Endothelial cell of umbilical vein (primary cell): ENCODE measurements around the gene FBXO8. TPM values are rescaled to one million over a fixed set of nuclear protein-coding genes. Genes with fewer than 3 reads are reported as not detected.

Experiments
- BruUV-seq: library from RNA; stranded (reverse); fragments of 400-500 nt; replicated peaks from 2 replicates; lab custom pipeline; 2021; lab: Mats Ljungman, UMichigan
- CTCF ChIA-PET: fragments of 300-600, 350-600 bp; sonication (Branson Sonifier 250); formaldehyde crosslinking; loops from one replicate; lab custom pipeline; 2021; ENCODE audit warnings: antibody characterized with exemption, inconsistent platforms; lab: Charles Lee
- POLR2A ChIA-PET: fragments of 300-600, 350-600 bp; sonication (Branson Sonifier 250); formaldehyde crosslinking; loops from one replicate; lab custom pipeline; 2021; ENCODE audit warnings: antibody characterized with exemption, inconsistent platforms; lab: Charles Lee
- DNase-seq: peaks from one replicate; pipeline ENCODE4 v3.0.0-alpha.2; 2011; ENCODE audit warnings: low read depth, low spot score
- FAIRE-seq: peaks from 2 replicates; lab custom pipeline; 2011; peaks lifted over from hg19 to GRCh38; lab: Jason Lieb, UNC
- H2AFZ ChIP-seq: 2 replicates; pipeline ENCODE4 v1.6.0; 2012; ENCODE audit warnings: low read depth, low read length, control low read depth, inconsistent platforms
- H3K27ac ChIP-seq: 2 replicates; pipeline ENCODE4 v1.5.1; 2011; ENCODE audit warnings: low read depth, mild to moderate bottlenecking, control low read depth, low read length, moderate library complexity; ENCODE audit not compliant: insufficient read depth
- H3K27me3 ChIP-seq, 2 experiments: 2 replicates each; pipeline versions ENCODE4 v1.6.0 to v1.6.1; 2011; ENCODE audit warnings: low read length in 2 of 2, mixed read lengths in 1 of 2; ENCODE audit not compliant: control insufficient read depth in 2 of 2, insufficient read depth in 2 of 2
- H3K36me3 ChIP-seq, 2 experiments: 2 replicates in 1 of 2; 3 replicates in 1 of 2; pipeline ENCODE4 v1.5.1; 2011; ENCODE audit warnings: low read length in 2 of 2, mild to moderate bottlenecking in 1 of 2, moderate library complexity in 1 of 2; ENCODE audit not compliant: control insufficient read depth in 2 of 2, insufficient read depth in 2 of 2; ENCODE audit errors: extremely low read depth in 1 of 2
- H3K4me1 ChIP-seq: 3 replicates; pipeline ENCODE4 v1.5.1; 2011; ENCODE audit warnings: mild to moderate bottlenecking, low read length; ENCODE audit not compliant: control insufficient read depth, insufficient read depth; ENCODE audit errors: extremely low read depth
- H3K4me2 ChIP-seq: 2 replicates; pipeline ENCODE4 v1.6.1; 2011; ENCODE audit warnings: low read length, control low read depth, mixed read lengths; ENCODE audit not compliant: insufficient read depth
- H3K4me3 ChIP-seq, 3 experiments: fragments of 200-600 bp in 1 of 3; sonication (generic), shearing (Covaris generic) in 1 of 3; replicated peaks in 1 of 3; 2 replicates each; pipeline ENCODE4 v1.5.1; 2011 to 2016; ENCODE audit warnings: control low read depth in 3 of 3, low read length in 3 of 3, mild to moderate bottlenecking in 2 of 3, inconsistent platforms in 1 of 3, low read depth in 1 of 3, moderate library complexity in 1 of 3; ENCODE audit not compliant: insufficient read depth in 1 of 3
- H3K79me2 ChIP-seq: 2 replicates; pipeline ENCODE4 v1.6.0; 2012; ENCODE audit warnings: low read length, inconsistent platforms; ENCODE audit not compliant: control insufficient read depth, insufficient read depth
- H3K9ac ChIP-seq: replicated peaks from 2 replicates; pipeline ENCODE3; 2011; ENCODE audit warnings: low read length, control low read depth; ENCODE audit not compliant: insufficient read depth; ENCODE audit errors: extremely low read depth
- H3K9me1 ChIP-seq: replicated peaks from 3 replicates; pipeline ENCODE4 v1.6.0; 2011; ENCODE audit warnings: mild to moderate bottlenecking, low read length; ENCODE audit not compliant: control insufficient read depth, insufficient read depth; ENCODE audit errors: extremely low read depth
- H3K9me3 ChIP-seq: replicated peaks from 2 replicates; pipeline ENCODE4 v1.5.1; 2012; ENCODE audit warnings: low read length, inconsistent platforms; ENCODE audit not compliant: control insufficient read depth, insufficient read depth
- H4K20me1 ChIP-seq: replicated peaks from 2 replicates; pipeline ENCODE3; 2011; ENCODE audit warnings: mild to moderate bottlenecking, low read length; ENCODE audit not compliant: control insufficient read depth, insufficient read depth; ENCODE audit errors: extremely low read depth
- EZH2 ChIP-seq: IDR thresholded peaks from 2 replicates; pipeline ENCODE4 v1.6.1; 2012; ENCODE audit warnings: borderline replicate concordance, low read depth, mild to moderate bottlenecking, moderate library complexity, low read length, inconsistent platforms; ENCODE audit not compliant: severe bottlenecking
- GATA2 ChIP-seq: IDR thresholded peaks from 2 replicates; pipeline ENCODE4 v1.7.0; 2011; ENCODE audit warnings: low read depth, mild to moderate bottlenecking, moderate library complexity, mixed read lengths, low read length; ENCODE audit not compliant: insufficient read length, insufficient read depth
- JUN ChIP-seq: IDR thresholded peaks from 2 replicates; pipeline ENCODE4 v1.6.1; 2011; ENCODE audit warnings: borderline replicate concordance, low read depth; ENCODE audit not compliant: insufficient read length, insufficient read depth
- MAX ChIP-seq: IDR thresholded peaks from 2 replicates; pipeline ENCODE4 v1.6.1; 2011; ENCODE audit not compliant: insufficient read depth, insufficient read length
- MYC ChIP-seq: IDR thresholded peaks from one replicate; pipeline ENCODE4 v1.6.1; 2011; ENCODE audit warnings: mild to moderate bottlenecking, low read depth, low read length
- POLR2A ChIP-seq: IDR thresholded peaks from 2 replicates; pipeline ENCODE4 v1.6.1; 2012; ENCODE audit warnings: low read depth, mild to moderate bottlenecking, control low read depth, low read length
- POLR2AphosphoS5 ChIP-seq: IDR thresholded peaks from 2 replicates; pipeline ENCODE4 v1.6.1; 2012; ENCODE audit warnings: low read depth, mild to moderate bottlenecking, control low read depth, low read length, moderate library complexity; ENCODE audit not compliant: insufficient read depth
- dilution Hi-C: fragments of 300-500 bp; cut with MboI; formaldehyde crosslinking; loops from one replicate; pipeline ENCODE4 v1.15.0; 2019; ENCODE audit warnings: low sequenced_read_pairs; ENCODE audit not compliant: extremely low pct_ligation_motif_present
- intact Hi-C: fragments of 100-400 bp; cut with micrococcal nuclease; formaldehyde crosslinking; loops from one replicate; pipeline ENCODE4 v1.10.0; 2022
- polyA plus RNA-seq, 4 experiments: library from polyadenylated mRNA; depleted of rRNA in 3 of 4; stranded (reverse) in 3 of 4; unstranded in 1 of 4; fragments of >200 nt; gene quantifications; 2 replicates each; pipeline versions ENCODE4 v1.2.1 to v1.2.3, GENCODE V29; 2011 to 2012; ENCODE audit warnings: missing spikeins in 1 of 4
- total RNA-seq: library from RNA; stranded (reverse); gene quantifications from 2 replicates; pipeline ENCODE4 v1.2.3, GENCODE V29; 2021

The FBXO8 gene
- total and polyA plus RNA-seq, 2 donors (not counting 3 experiments of a cell fraction or from before 2014, with no cell fraction given) = 9.9 to 14.5 TPM

- H3K36me3 ChIP-seq = no peaks in the 10 kb centered on the region
- DNase-seq = no peak
- peaks cover 12% of the 10 kb centered on the region for H3K4me1 ChIP-seq
- no peaks in the 10 kb centered on the region for H3K9me1 ChIP-seq
- dilution Hi-C loops (no loop called here), intact Hi-C loops (loop anchor here (5.0 kb wide), 1 partner anchor 686 kb away; no protein-coding TSS in a partner anchor)
- BruUV-seq = no TSS peak
- FAIRE-seq = no peak
- peaks cover 69 to 98% of the 10 kb centered on the region in 2 experiments for H3K27me3 ChIP-seq
- no peak overlapping the region for H2AFZ ChIP-seq
- H3K27ac ChIP-seq = no peak overlapping the region
- ChIA-PET CTCF (no interaction called here), POLR2A (no interaction called here)
- H3K9ac ChIP-seq = no peak overlapping the region
- peaks cover 3% of the 10 kb centered on the region for H4K20me1 ChIP-seq
- TF ChIP-seq MAX = no peak
- no peak for TF ChIP-seq GATA2
- no peak for TF ChIP-seq JUN
- TF ChIP-seq EZH2 = no peak
- no peaks in the 10 kb centered on the region for H3K9me3 ChIP-seq
- no peaks in the 10 kb centered on the region for H3K79me2 ChIP-seq
- no peak overlapping the region for H3K4me2 ChIP-seq
- no peak overlapping the region for H3K4me3 ChIP-seq
Measured at GRCh38 chr4:174213731-174214100, 69.8 kb downstream of the FBXO8 start.

GRCh38 chr4:174212061-174212460 lies 71.4 kb downstream of the FBXO8 start:
- ChIA-PET CTCF (interaction anchor here (0.8 to 0.9 kb wide), 2 partner anchors 12 to 1198 kb away, joined by 3 read pairs; no protein-coding TSS in a partner anchor), POLR2A (no interaction called here)
- Histone ChIP-seq H3K9ac (no peak overlapping the region), H4K20me1 (peaks cover 3% of the 10 kb centered on the region), H3K36me3 (no peaks in the 10 kb centered on the region), H3K4me1 (no peaks in the 10 kb centered on the region), H3K4me2 (no peak overlapping the region), H3K9me1 (no peaks in the 10 kb centered on the region), H3K9me3 (no peaks in the 10 kb centered on the region), H2AFZ (no peak overlapping the region), H3K4me3 (no peak overlapping the region), H3K27me3 (peaks cover 56 to 97% of the 10 kb centered on the region in 2 experiments), H3K27ac (no peak overlapping the region), H3K79me2 (no peaks in the 10 kb centered on the region)
- TF ChIP-seq POLR2AphosphoS5 = no peak
- peak; percentile 24 for TF ChIP-seq EZH2
- TF ChIP-seq MYC = no peak
- no peak for TF ChIP-seq POLR2A
- no peak for TF ChIP-seq GATA2
- TF ChIP-seq MAX = no peak
- dilution Hi-C loops = no loop called here
- intact Hi-C loops = loop anchor here (5.0 kb wide), 1 partner anchor 685 kb away; no protein-coding TSS in a partner anchor
- no TSS peak for BruUV-seq
- FAIRE-seq (no peak), DNase-seq (no peak)
